Measurements from ENCODE around the gene GABRG3. TPM values are rescaled to one million over a fixed set of nuclear protein-coding genes. Genes with fewer than 3 reads are reported as not detected.

Gene GABRG3
- total RNA-seq, 1 donor, result not detected

- TF ChIP-seq, protein P1, sequence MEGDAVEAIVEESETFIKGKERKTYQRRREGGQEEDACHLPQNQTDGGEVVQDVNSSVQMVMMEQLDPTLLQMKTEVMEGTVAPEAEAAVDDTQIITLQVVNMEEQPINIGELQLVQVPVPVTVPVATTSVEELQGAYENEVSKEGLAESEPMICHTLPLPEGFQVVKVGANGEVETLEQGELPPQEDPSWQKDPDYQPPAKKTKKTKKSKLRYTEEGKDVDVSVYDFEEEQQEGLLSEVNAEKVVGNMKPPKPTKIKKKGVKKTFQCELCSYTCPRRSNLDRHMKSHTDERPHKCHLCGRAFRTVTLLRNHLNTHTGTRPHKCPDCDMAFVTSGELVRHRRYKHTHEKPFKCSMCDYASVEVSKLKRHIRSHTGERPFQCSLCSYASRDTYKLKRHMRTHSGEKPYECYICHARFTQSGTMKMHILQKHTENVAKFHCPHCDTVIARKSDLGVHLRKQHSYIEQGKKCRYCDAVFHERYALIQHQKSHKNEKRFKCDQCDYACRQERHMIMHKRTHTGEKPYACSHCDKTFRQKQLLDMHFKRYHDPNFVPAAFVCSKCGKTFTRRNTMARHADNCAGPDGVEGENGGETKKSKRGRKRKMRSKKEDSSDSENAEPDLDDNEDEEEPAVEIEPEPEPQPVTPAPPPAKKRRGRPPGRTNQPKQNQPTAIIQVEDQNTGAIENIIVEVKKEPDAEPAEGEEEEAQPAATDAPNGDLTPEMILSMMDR (IDR thresholded peaks at IDR 0.05; ENCODE audit: insufficient read depth, low read depth, low read length), result no peak
- no peak for DNase-seq (ENCODE audit: low read depth)
- H3K4me3 ChIP-seq (ENCODE audit: low read depth, low read length), result no peak overlapping the region
Measured at GRCh38 chr15:27589782-27590181, 618.8 kb downstream of the GABRG3 start.

Small RNA genes within 50 kb of the gene (small RNA-seq; reads per million reads assigned to genes)
- gene RNA5SP391, result not detected
- gene SERPINE4P, result not detected

Other genes starting within 250 kb of the GABRG3 start
- gene GABRB3, start 198.1 kb upstream of the GABRG3 start, total RNA-seq, result under 0.01 and 2.2 TPM in 2 replicates
- 0.32 and 0.43 TPM in 2 replicates for gene GABRA5, start 104.1 kb upstream of the GABRG3 start, total RNA-seq